Activated T-helper 1 cell treated with anti-CD3 and anti-CD28 coated beads, Interleukin-12 subunit alpha, Interleukin-12 subunit beta, Interleukin-2, Interleukin-4 antibody, amounts not matched to agents 30 ng/mL and 10 ng/mL and 1 ng/mL, durations not matched to agents 14 hours and 24 hours and 36 hours (primary cell): ENCODE data around the gene PRDM16. TPM values are rescaled to one million over a fixed set of nuclear protein-coding genes. Genes with fewer than 3 reads are reported as not detected.

Experiments
- DNase-seq: peaks from one replicate; pipeline ENCODE4 v3.0.0; 2021; ENCODE audit warnings: low spot score
- H3K27ac Mint-ChIP-seq: one replicate; pipeline ENCODE4 v1.8.0; 2021; ENCODE audit warnings: mild to moderate bottlenecking, mixed read lengths
- H3K27me3 Mint-ChIP-seq: one replicate; pipeline ENCODE4 v1.8.0; 2022; ENCODE audit warnings: mild to moderate bottlenecking, moderate library complexity, mixed read lengths; ENCODE audit not compliant: insufficient read depth
- H3K36me3 Mint-ChIP-seq: one replicate; pipeline ENCODE4 v1.8.0; 2021; ENCODE audit warnings: low read depth, mixed read lengths
- H3K4me1 Mint-ChIP-seq: one replicate; pipeline ENCODE4 v1.8.0; 2021; ENCODE audit warnings: low read depth, mixed read lengths
- H3K4me3 Mint-ChIP-seq: one replicate; pipeline ENCODE4 v1.8.0; 2021; ENCODE audit warnings: mild to moderate bottlenecking, moderate library complexity, mixed read lengths
- H3K9me3 Mint-ChIP-seq: one replicate; pipeline ENCODE4 v1.8.0; 2021; ENCODE audit warnings: mixed read lengths
- intact Hi-C: fragments of 100-400 bp; cut with micrococcal nuclease; formaldehyde crosslinking; loops from one replicate; pipeline ENCODE4 v1.15.1; 2024
- total RNA-seq: library from RNA; stranded (reverse); gene quantifications from 2 replicates; pipeline ENCODE4 v1.2.3, GENCODE V29; 2022

PRDM16 gene
- total RNA-seq, 1 donor from 2014 or later: not detected

DNA sequence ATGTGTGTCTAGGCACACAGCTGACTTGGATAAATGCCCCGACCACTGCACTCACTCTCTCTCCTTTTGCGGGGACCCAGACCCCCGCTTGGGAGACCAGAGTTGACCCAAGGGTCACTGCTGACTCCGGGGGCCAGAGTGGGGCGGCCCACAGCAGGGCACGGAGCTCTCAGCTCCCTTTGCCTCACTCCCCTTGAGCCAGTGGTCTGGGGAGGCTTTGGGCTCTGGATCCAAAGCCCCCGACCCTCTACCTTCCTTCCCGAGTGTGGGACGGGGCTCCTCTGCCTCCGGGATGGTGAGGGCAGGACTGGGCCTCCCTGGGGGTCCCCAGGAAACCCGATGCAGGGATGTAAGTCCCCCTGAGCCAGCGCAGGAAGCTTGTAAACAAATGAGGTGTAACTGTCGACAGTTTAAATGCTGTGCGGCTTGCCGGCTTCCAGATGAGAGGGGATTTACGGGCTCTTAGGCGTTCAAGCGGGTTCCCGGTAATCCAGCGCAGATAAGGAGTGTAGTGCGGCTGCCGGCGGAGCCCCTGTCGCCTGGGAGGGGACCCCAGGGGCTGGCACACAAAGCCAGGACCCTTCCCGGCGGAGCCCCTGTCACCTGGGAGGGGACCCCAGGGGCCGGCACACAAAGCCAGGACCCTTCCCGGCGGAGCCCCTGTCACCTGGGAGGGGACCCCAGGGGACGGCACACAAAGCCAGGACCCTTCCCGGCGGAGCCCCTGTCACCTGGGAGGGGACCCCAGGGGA is 40.3 kb upstream of the PRDM16 start:
- intact Hi-C loops: no loop called here
- Mint-ChIP-seq H3K36me3 (no peaks in the 10 kb centered on the region), H3K4me1 (no peaks in the 10 kb centered on the region), H3K27me3 (no peaks in the 10 kb centered on the region), H3K27ac (no peak overlapping the region), H3K4me3 (no peak overlapping the region), H3K9me3 (no peaks in the 10 kb centered on the region)
- no peak for DNase-seq

DNA sequence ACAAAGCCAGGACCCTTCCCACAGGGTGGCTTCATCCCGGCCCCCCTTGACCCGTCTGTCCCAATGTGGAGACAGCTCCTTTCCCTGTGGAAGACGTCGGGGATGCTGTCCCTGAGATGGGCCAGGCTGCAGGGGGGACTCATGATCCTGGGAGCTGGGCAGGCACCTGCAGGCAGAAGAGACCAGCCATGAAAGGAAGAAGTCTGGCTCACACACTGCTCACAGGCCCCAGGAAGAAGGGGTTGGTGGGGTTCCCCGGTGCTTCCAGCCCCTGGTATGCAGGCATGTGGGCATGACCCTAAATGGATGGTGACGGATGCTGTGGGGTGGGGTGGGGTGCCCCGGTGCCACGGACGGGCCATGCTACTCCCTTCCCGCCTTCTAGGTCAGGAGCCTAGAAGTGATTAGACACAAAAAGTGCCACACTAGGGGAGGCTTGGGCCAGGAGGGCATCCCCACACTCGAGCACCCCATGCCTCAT is 39.5 kb upstream of the PRDM16 start:
- Mint-ChIP-seq H3K4me1 (no peaks in the 10 kb centered on the region), H3K9me3 (no peaks in the 10 kb centered on the region), H3K27me3 (no peaks in the 10 kb centered on the region), H3K4me3 (no peak overlapping the region), H3K36me3 (no peaks in the 10 kb centered on the region), H3K27ac (no peak overlapping the region)
- no peak for DNase-seq
- intact Hi-C loops: no loop called here

DNA sequence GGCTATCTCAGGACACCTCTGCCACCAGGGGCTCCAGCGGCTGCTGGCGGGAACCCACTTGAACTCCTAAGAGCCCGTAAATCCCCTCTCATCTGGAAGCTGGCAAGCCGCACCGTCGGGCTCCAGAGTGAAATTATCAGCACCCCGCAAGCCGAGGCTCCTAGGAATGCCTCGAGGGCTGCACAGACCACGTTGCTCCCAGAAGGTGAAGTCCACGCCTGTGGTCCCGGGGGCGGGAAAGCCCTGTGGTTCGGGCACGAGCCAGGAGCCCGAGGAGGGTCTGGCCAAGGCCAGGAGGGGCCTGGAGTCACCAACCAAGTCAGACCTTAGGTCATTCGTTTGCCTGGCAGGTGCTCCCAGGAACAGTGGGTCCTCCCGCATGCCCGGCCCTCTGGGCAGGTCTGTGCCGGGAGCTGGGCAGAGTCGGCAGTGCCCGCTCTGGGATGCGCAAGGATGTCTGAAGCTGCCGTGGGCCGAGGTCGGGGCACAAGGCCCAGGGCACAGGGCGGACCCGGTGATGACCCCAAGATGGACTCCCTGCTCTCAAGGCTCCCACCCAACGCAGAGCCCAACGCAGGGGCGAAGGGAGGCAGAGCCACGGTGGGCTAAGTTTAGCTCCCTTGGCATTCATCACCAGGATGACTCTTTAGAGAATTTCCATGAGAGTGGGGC is 38.9 kb upstream of the PRDM16 start:
- DNase-seq: no peak
- no peaks in the 10 kb centered on the region for H3K4me1 Mint-ChIP-seq
- no peak overlapping the region for H3K27ac Mint-ChIP-seq
- intact Hi-C loops: no loop called here
- H3K9me3 Mint-ChIP-seq: no peaks in the 10 kb centered on the region
- no peaks in the 10 kb centered on the region for H3K36me3 Mint-ChIP-seq
- no peak overlapping the region for H3K4me3 Mint-ChIP-seq
- H3K27me3 Mint-ChIP-seq: no peaks in the 10 kb centered on the region

DNA sequence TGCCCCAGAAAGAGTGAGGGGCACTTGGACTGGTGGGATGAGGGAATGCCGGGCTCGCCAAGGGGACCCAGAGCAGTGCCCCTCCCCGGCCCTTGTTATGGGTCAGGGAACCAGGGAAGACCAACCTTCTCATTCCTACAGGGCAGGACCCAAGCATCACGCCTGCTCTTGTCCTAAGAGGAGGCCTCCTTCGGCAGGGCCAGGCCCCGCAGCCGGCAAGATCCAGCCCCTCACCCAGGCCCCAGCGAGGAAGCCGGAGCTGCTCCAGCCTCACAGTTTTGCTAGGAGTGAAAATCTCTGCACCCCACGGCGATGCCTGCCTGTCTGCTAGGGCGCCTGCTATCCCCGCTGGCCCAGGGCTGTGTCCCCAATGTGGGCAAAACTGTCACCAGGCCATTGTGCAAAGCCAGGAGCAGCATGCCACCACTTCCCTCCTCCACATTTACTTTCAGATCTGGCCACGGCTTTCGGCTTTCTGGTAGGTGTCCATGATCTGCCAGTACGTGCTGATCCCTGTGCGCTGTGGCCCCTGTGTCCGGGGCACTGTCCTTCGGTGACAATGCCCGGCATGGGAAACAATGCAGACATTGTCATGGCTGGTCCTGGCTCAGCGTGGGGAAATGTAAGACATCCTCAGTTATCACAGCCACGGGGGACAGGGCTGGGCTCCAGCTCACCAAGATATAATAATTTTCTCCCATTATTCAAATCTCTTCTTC is 38.2 kb upstream of the PRDM16 start:
- Mint-ChIP-seq H3K9me3 (no peaks in the 10 kb centered on the region), H3K4me1 (no peaks in the 10 kb centered on the region), H3K27me3 (no peaks in the 10 kb centered on the region), H3K27ac (no peak overlapping the region), H3K36me3 (no peaks in the 10 kb centered on the region), H3K4me3 (no peak overlapping the region)
- intact Hi-C loops: no loop called here
- no peak for DNase-seq

DNA sequence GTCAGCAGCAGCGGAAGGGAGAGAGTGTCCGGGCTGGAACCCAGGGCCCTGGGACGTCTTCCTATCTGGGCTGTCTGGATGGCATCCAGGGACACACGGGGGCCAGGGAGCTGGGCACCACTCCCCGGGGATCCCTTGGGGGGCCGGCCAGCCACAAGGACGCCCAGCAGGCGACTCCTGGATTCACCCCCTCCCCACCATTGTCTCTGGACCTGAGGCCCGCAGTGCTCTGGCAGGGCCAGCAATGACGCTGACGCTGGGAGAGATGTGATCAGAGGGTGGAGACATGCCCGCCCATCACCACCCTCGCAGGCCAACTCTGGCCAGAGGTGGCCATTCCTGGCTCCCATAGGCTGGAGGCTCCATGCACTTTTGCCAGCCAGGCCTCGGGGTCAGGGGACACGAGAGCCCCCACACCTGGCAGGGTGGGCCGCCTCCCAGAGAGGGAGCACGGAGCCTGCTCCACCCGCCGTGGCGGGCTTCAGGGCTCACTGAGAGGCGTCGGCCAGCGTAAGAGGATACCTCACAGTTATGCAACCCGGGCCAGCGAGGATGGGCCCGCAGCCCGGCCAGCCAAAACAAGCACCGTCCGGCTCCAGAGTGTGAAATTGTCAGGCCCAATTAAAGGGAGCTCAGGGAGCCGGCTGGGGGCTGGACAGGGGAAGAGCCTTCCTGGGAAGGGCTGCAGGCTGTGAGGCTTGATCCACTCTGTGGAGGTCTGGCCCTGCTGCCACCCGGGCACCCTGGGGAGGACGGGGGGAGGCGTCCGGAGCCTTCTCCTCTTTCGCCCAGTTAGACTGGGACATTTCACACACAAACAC is 37.4 kb upstream of the PRDM16 start:
- DNase-seq: no peak
- Mint-ChIP-seq H3K4me1 (no peaks in the 10 kb centered on the region), H3K27me3 (no peaks in the 10 kb centered on the region), H3K4me3 (no peak overlapping the region), H3K27ac (no peak overlapping the region), H3K9me3 (no peaks in the 10 kb centered on the region), H3K36me3 (no peaks in the 10 kb centered on the region)
- intact Hi-C loops: no loop called here

DNA sequence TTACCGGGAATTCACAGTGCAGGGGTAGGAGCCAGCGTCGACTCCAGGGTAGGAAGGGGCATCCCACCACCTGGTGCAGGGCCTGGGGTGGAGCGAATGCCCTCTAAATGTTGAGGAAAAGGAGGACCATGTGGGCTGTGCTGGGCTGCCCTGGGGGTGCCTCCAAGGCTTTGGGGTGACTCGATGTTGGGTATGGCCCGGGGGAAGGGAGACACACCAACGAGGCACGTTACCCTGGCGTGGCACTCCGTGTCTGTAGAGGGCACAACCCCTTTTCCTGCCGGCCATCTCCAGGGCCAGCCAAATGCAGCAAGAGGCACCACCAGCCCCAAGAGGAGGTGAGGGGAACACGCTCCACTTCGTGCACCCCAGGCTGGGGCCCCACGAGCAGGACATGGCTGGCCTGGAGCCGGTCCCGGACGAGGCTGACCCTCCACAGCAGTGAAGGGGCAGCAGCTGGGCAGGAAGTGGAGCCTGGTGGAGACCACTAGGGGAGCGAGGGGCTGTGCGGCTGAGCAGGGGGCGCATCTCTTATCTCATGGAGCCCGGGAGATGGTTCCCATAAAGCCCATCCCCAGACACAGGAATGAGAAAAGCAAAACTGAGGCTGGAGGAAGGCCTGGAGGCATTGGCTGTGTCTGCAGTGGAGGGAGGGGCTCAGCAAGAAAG is 36.5 kb upstream of the PRDM16 start:
- intact Hi-C loops: no loop called here

DNA sequence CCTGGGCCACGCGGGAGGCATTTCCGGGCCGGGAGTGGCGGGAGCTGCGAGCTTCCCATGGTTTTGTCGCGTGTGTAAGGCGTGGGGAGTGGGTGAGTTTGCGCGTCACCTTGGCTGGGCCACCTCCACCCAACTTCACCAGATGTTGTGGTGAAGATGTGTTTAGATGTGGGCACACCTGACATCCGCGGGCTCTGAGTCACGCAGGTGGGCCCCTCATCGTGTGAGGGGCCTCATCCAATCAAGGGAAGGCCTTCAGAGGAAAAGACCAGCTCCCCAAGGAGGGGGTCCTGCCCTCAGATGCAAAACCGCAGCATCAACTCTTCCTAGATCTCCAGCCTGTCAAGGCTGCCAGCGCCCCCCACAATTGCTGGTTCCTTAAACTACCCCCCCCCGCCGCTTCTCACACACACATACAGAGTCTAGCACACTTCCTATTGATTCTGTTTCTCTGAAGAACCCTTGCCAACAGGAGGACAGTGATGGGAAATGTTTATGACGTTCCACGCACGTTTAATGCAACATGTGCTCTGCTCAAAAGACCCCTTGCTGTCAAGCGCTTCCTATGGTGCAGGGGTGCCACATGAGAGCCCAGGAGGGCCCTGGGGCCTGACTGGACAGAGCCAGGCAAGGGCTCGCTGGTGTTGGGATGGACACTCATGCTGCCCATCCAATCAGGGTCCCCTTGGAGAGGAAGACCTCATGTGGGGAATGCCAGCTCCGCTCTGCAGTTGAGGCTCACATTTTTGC is 35.8 kb upstream of the PRDM16 start:
- Mint-ChIP-seq H3K4me1 (no peaks in the 10 kb centered on the region), H3K4me3 (no peak overlapping the region), H3K9me3 (no peaks in the 10 kb centered on the region), H3K36me3 (no peaks in the 10 kb centered on the region), H3K27ac (no peak overlapping the region), H3K27me3 (no peaks in the 10 kb centered on the region)
- intact Hi-C loops: no loop called here
- no peak for DNase-seq

More for the DNA sequence above, 36.5 kb upstream of the PRDM16 start:
- no peaks in the 10 kb centered on the region for H3K27me3 Mint-ChIP-seq
- H3K4me1 Mint-ChIP-seq: no peaks in the 10 kb centered on the region
- no peak overlapping the region for H3K27ac Mint-ChIP-seq
- no peak for DNase-seq
- H3K4me3 Mint-ChIP-seq: no peak overlapping the region
- no peaks in the 10 kb centered on the region for H3K9me3 Mint-ChIP-seq
- no peaks in the 10 kb centered on the region for H3K36me3 Mint-ChIP-seq

DNA sequence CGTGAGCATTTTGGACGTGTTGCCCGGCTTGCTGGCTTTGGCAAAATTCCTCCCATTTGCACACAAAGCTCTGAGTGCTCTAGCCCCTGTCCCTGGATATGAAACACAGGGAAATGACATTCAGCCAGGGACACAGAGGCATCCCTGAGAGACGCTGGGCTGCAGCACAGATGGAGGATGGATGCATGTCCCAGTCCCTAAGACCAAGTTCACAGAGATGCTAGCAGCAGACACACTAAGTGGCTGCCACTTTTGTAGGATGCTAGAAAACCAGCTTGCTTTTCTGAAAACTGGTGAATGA is 35.3 kb upstream of the PRDM16 start:
- Mint-ChIP-seq H3K27me3 (no peaks in the 10 kb centered on the region), H3K36me3 (no peaks in the 10 kb centered on the region), H3K4me1 (no peaks in the 10 kb centered on the region), H3K27ac (no peak overlapping the region), H3K9me3 (no peaks in the 10 kb centered on the region), H3K4me3 (no peak overlapping the region)
- no peak for DNase-seq
- intact Hi-C loops: no loop called here

DNA sequence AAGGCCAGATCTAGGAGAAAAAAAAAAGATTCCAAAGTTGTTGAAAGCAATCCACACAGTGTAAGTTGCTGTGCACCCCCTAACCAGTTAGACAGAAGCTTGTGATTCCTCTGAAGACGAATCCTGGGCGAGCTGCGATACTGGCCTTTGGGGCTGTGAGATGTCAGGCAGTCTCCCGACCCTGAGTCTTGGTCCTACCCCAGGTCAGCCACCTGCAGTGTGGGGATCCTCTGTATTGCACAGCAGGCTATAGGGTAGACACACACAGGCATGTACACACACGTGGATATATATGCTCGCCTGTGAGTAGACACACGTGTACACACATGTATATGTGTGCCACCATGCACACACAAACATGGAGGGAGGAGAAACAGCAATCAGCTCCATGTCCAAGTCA is 34.8 kb upstream of the PRDM16 start:
- no peak for DNase-seq
- Mint-ChIP-seq H3K4me1 (no peaks in the 10 kb centered on the region), H3K9me3 (no peaks in the 10 kb centered on the region), H3K27ac (no peak overlapping the region), H3K27me3 (no peaks in the 10 kb centered on the region), H3K4me3 (no peak overlapping the region), H3K36me3 (no peaks in the 10 kb centered on the region)
- intact Hi-C loops: no loop called here

DNA sequence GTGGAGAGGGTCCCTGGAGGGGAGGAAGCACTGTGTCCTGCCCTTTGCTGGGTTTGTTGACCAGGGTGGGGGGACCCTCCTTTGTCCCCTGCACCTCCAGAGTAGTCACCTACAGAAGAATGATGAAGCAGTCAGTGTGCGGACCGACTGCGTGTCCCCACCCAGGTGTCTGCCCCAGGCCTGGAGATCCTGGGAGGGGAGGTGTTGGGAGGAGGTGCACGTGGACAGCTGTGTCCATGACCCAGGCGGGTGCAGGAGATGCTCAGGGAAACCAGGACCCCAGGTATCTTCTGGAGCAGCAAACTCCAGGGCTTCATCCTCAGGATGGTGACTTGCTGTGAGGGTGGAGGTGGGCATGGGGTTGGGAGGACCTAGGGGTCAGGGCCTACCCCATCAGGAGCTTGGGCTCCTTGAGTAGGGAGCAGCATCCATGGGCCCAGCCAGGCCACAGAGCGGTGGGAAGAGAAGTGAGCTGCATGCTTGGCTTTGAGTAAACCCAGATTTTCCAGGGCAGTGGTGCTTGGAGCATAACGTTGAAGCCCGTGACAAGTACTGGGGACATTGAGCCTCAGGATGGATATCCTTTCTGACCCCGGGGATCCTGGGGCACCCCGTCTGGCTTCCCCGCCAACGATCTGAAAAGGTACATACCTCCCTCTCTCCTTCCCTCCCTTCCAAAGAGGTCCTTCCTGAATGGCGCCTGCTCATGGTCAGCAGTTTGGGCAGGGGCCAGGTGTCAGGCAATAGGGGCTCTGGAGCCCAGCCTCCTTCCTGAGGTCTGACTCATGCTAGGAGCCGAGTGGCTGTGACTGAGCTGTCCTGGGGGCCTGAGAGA is 34.1 kb upstream of the PRDM16 start:
- Mint-ChIP-seq H3K4me1 (no peaks in the 10 kb centered on the region), H3K27ac (no peak overlapping the region), H3K36me3 (no peaks in the 10 kb centered on the region), H3K4me3 (no peak overlapping the region), H3K9me3 (no peaks in the 10 kb centered on the region), H3K27me3 (no peaks in the 10 kb centered on the region)
- no peak for DNase-seq
- intact Hi-C loops: no loop called here

DNA sequence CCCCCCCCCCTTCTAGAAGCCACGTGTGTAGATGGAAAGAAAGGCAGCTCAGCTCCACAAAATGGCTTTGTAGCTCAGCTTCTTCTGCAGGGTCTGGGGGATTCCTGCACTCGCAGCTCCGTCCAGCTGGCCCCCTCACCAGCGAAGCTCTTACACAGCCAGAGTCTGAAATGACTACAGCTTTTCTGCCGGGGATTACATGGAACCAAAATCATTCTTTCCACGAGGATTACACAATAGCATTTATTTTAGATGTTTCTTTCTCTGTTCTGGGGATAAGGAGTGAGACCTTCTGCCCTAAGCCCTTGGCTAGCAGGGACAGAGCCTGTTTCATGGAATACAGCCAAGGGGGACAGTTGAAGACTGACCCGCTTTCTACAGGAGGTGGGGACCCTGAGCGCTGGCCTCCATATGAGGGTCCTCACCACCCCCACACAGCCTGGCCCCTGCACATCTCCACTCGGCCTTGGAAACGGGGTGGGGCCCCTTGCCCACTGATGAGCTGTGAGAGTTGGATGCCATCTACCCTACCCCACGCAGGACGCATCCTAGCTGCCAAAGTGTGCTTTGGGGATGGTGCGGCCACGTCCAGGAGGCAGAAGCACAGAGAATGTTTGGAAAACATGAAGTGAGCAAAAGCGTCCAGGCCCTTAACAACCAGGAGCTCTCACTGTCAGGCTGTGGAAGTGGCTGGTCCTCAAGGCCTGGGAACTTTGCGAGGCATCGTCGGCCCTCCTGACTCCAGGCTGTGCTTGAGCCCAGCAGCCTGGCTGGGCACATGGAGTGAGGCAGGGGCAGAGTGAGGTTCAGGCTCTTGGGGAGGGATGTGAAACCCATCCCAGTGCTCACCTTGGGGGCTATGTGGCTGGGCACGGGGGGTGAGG is 33.2 kb upstream of the PRDM16 start:
- no peaks in the 10 kb centered on the region for H3K9me3 Mint-ChIP-seq
- DNase-seq: no peak
- H3K4me3 Mint-ChIP-seq: no peak overlapping the region
- H3K27ac Mint-ChIP-seq: no peak overlapping the region
- intact Hi-C loops: no loop called here
- no peaks in the 10 kb centered on the region for H3K36me3 Mint-ChIP-seq
- no peaks in the 10 kb centered on the region for H3K27me3 Mint-ChIP-seq
- H3K4me1 Mint-ChIP-seq: no peaks in the 10 kb centered on the region
